SH-SY5Y (cell line): ENCODE results near the gene PADI1.

ENCODE experiments used
- GATA2 ChIP-seq: IDR thresholded peaks from 2 replicates; pipeline ENCODE4 v1.6.1; 2011; ENCODE audit warnings: mild to moderate bottlenecking, low read depth, low read length
- GATA3 ChIP-seq: IDR thresholded peaks from 2 replicates; pipeline ENCODE4 v1.6.1; 2011; ENCODE audit warnings: low read depth, mild to moderate bottlenecking, low read length, moderate library complexity

GRCh38 chr1:17184161-17184665 is 20.7 kb upstream of the PADI1 start:
- TF ChIP-seq GATA2, result no peak
- no peak for TF ChIP-seq GATA3
